Left ventricle myocardium superior (tissue), 1 donor: ENCODE results near the gene VEPH1. TPM values are rescaled to one million over a fixed set of nuclear protein-coding genes. Genes with fewer than 3 reads are reported as not detected.
A peak's percentile ranks its signal among the peaks of the same experiment; 100 is the strongest.
"Not testable (repeated sequence)": the region's sequence is repeated elsewhere in the genome, so short reads cannot be mapped to it uniquely, and the experiment has no call there.

ENCODE experiments used
- ATAC-seq: fragments of 200-7000 bp; cut with Tn5 transposase; one replicate; pipeline ENCODE4 v1.9.1; 2020; ENCODE audit warnings: mild to moderate bottlenecking, moderate library complexity
- DNase-seq: peaks from one replicate; pipeline ENCODE4 v3.0.0-alpha.2; 2020
- intact Hi-C: fragments of 100-400 bp; cut with micrococcal nuclease; formaldehyde crosslinking; loops from one replicate; pipeline ENCODE4 v1.11.0; 2022
- total RNA-seq: library from RNA; stranded (reverse); fragmentation: NEBNext Ultra II Directional; extraction: Animal tissue kit (Norgen Biotek cat#: 25700); gene quantifications from one replicate; pipeline ENCODE4 v1.2.1, GENCODE V29; 2021
- donor health status: DM: no; HTN: yes; CAD: no; lungs with severe emphysema.

The VEPH1 gene
- total RNA-seq, 1 donor from 2014 or later = 0.25 TPM

DNA sequence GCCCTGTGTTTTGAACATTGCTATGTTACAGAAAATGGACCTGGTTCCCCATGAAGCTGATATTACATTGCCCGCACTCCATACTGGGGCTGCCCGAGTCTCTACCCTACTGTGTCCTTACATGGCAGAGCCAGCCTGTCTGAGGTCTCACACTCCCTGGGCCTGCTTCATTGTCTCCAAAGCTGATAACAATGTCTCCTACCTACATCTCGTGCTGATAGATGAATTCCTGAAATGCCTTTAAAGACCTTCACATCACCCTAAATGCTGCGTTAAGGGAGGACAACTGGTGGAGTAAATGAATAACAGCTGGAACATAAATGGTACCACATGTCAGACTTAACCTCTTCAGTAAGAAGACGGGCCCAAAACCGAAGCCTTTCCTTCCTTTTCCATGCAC, 129.4 kb downstream of the VEPH1 start:
- DNase-seq (no peak), ATAC-seq (no peak)
- intact Hi-C loops = no loop called here

DNA sequence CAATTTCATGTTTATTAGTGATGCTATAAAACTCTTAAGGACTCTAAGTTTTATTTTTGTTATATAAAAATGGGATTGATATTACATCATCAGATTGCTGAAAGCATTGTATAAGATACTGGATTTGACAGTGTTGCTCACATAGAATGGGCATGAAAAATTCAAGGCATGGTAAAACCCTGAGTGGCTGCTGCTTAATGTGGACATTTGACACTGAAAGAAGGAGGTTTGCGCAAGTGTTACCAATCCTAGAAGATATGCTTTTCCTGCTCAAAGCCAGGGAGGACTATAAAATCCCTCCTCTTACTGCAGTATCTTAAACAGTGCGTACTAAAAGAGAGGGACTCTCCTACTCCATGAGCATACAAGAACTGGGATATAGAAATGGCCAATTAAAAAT, 132.3 kb downstream of the VEPH1 start:
- no peak for ATAC-seq
- no peak for DNase-seq
- intact Hi-C loops = no loop called here

DNA sequence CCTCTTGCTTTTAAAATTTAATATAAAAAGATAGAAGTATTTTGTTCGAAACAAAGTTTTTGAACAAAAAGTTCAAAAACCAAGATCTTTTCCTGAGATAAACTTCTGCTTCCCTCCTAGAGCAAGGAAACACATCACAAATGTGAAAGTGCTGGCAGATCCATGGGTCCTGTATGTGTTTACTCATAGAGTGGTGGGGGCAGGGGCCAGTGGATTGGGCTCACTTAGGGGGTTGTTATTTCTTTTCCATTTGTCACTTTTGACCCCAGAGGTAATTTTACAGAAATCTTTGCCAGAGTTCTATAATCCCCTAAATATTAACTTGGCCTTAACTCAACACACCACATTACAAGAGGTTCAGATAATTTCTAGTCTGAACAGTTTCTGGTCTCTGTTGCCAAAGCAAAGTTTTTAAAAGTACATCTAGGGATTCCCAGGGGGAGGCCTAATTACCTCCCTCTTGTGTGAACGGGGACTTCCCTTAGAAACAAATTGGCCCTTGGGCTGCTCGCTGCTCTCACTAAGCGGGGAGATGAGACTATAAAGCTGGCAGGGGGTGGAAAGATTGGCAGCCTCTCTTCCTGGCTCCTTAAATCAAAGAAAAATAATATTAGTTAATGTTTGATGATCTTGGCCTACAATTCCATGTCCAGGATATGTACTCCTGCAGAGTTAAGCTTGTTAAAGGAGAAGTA, 133.3 kb downstream of the VEPH1 start:
- ATAC-seq (peak; percentile 71), DNase-seq (no peak)
- intact Hi-C loops = no loop called here

DNA sequence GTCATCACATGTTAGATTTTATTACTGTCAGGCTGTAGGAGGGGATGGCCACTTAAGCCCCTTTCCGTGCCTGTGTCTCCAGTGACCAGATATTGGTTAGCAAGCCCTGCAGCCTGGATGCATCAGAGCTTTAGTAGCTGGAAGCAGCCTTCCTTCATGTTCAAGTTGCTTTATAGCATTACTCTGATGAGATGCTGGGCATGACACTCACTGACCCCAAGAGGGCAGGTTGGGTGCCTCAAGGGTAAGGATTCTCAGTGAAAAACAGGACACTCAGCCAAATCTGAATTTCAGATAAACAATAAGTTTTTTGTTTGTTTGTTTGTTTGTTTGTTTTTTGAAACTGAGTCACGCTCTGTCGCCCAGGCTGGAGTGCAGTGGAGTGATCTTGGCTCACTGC, 135.0 kb downstream of the VEPH1 start:
- DNase-seq = no peak
- no peak for ATAC-seq
- intact Hi-C loops = no loop called here

DNA sequence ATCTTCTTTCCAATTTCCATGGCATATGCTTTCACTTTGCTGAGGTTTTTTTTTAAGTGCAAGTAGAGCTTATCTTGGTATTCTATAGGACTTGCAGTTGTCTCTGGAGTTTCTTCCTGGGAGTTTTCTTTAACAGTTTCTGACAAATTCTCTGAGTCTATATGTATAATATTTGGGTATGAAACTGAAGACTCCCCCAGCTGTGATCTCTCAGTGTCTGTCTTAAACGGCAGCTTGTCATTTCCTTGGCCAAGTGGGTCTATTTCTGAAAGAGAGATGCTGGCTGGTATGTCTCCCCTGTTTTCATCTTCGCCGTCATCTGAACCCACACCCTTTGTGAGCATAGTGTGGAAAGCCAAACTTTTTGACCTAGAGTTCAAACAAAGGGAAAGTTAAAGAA, 139.8 kb downstream of the VEPH1 start:
- DNase-seq (no peak), ATAC-seq (no peak)
- intact Hi-C loops = no loop called here

DNA sequence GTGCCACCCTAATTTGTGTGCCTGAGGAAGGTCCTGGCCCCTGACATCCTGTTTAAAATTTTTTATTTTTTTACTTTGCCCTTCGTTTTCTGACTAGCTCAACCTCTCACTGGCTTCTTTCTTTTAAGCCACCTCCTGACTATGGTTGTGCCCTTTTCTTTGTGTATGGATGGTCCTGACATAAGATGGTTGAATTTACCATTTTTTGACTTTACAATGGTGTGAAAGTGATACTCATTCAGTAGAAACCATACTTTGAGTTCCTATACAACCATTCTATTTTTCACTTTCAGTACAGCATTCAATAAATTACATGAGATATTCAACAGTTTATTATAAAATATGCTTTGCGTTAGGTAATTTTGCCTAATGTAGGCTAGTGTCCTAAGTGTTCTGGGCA, 140.9 kb downstream of the VEPH1 start:
- DNase-seq (no peak), ATAC-seq (no peak)
- intact Hi-C loops = no loop called here

DNA sequence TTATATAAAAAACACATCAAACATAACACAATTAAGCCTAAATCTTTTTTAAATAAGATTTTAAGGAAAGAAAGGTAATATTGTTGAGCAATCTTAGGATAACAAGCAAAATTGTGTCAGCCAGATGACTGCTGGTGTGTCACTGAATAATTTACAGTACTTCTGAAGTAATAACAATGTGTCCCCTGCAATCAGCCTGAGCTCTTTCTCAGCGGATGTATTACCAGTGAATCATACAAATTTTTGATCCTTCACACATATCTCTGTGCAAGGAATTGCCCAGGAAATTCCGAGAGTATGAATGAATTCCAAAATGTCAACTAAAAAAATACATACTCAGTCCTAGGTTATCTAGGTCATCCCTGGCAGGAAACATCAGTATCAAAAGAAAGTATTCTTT, 143.2 kb downstream of the VEPH1 start:
- intact Hi-C loops = no loop called here
- DNase-seq = no peak
- ATAC-seq = no peak

DNA sequence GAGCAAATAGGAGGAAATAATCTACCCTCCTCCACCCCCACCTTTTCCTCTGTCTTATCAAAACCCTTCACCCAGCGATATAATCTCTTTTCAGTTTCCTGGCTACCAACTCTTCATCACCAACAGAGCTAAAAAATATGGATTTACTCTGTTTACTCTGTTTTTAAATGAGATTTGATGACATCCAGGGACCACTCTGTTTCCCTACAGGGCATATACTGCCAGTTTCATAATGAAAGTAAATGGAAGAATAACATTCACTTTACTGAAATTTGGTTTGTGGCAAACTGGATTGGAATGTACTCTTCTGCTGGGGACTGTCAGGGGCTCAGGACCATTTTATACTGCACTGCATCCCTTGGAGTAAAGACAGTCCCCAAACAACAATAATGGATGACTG, 146.7 kb downstream of the VEPH1 start:
- no peak for DNase-seq
- no peak for ATAC-seq
- intact Hi-C loops = no loop called here

DNA sequence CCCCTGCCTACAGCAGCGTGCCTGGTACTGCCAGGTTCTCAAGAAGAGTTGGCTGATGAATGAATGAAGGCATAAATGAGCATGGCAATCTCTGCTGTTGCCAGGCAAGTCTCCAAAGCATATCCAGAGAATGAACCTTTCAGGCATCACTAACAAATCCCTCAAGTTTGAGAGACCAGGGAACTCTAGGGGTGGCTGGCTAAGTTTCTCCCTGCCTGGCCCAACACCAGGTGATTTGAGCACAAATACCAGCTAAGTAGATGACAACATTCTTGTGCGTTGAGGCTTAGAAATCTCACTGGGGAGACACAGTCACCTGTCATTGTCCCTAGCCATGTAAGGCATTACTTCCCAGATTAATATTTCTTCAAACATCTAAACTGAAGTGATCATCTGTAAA, 147.9 kb downstream of the VEPH1 start:
- intact Hi-C loops = no loop called here
- ATAC-seq = no peak
- DNase-seq = no peak

DNA sequence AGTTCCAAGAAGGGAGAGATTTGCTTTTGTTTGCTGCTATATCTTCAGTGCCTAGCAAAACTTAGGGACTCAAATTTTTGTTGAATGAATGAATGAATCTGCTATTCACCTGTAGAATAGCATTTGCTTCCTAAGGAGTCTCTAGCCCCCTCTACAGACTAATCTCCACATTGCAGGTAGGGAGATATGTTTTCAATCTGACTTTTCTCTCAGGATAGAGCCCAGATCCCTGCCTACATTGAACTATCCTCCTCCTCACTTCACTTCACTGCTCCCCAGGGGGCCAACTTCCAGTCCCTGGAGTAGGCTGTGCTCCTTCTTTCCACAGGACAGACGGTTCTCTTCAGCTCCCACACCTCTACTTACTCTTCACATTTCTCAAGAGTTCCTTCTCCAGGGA, 148.5 kb downstream of the VEPH1 start:
- DNase-seq (no peak), ATAC-seq (no peak)
- intact Hi-C loops = no loop called here

DNA sequence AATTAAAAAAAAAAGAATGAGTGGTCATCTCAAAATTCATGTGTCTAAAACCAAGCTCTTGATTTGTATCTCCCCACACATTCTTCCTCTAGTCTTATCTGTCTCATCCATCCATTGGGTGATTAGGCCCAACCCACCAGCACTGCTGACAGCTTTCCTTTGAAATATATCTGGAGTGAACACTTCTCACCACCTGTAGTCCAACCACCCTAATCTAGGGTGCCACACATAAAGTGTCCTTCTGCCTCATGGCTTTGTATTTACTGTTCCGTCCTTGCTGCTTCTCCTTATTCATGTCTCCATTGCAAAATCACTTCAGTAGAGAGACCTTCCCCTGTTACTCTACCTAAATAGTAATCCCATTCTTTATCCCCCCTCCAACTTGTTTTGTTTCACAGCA, 149.0 kb downstream of the VEPH1 start:
- intact Hi-C loops = no loop called here
- ATAC-seq = no peak

DNA sequence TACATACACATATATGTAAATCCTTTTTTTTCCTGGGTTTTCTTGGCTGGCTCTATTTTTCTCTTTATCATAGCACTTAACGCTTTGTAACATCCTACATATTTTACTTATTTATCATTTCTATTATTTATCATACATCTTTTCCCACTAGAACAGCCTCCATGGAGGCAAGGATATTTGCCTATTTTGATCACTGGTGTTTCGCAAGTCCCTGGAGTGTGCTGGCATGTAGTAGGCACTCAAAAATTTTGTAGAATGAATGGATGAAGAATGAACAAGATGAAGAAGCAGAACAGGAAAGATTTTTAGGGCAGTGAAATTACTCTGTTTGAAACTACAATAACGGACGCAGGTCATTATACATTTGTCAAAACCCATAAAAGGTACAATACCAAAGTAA, 149.6 kb downstream of the VEPH1 start:
- intact Hi-C loops = no loop called here
- ATAC-seq (no peak), DNase-seq (no peak)

More for the DNA sequence above, 149.0 kb downstream of the VEPH1 start:
- DNase-seq = no peak

DNA sequence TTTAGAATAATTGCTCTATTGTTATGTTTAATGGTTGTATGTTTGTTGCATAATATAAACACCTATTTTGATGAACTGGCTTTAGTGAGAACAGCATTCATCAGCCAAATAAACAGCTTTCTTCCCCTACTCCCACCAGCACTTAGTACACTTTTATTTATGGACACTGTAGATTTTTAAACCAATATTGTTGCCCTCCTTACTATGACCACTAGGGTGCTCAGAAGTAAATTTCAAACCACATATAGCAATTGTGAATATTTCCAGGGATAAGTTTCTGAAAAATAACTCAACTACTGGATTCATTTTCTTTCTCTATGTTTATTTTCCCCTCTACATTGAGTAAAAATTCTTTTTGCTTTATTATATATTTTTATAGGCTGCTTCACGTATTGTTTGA, 151.2 kb downstream of the VEPH1 start:
- ATAC-seq (no peak), DNase-seq (no peak)
- intact Hi-C loops = no loop called here

DNA sequence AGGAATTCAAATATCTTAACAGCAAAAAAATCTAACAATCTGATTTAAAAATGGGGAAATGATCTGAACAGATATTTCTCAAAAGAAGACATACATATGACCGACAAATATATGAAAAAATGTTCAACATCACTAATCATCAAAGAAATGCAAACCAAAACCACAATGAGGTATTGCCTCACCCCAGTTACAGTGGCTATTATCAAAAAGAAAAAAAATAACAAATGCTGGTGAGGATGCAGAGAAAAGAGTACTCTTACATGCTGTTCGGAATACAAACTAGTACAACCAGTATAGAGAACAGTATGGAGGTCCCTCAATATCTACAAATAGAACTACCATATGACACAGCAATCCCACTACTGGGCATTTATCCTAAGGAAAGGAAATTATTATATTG, 152.6 kb downstream of the VEPH1 start:
- DNase-seq, intact Hi-C loops, ATAC-seq: not testable (repeated sequence)

DNA sequence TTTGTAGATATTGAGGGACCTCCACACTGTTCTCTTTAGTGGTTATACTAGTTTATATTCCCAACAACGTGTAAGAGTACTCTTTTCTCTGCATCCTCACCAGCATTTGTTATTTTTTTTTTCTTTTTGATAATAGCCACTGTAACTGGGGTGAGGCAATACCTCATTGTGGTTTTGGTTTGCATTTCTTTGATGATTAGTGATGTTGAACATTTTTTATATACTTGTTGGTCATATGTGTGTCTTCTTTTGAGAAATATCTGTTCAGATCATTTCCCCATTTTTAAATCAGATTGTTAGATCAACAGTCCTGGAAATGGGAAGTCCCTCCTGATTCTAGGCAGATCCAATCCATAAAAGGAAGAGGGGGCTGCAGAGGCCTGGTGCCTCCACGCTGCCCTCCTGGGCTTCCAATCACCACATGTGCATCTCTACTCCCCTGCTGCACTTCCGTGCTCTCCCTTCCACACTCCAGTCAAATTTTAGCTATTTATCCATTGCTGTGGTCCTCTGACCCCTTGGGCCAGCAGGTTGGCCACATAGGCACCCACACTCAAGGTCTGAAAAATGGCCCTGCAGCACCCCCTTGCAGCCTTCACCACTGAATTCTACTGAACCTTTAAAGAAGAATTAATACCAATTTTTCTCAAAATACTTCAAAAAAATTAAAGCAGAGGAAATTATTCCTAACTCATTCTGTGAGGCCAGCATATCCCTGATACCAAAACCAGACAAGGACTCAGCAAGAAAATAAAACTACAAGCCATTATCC, 154.7 kb downstream of the VEPH1 start:
- intact Hi-C loops, ATAC-seq, DNase-seq: not testable (repeated sequence)

DNA sequence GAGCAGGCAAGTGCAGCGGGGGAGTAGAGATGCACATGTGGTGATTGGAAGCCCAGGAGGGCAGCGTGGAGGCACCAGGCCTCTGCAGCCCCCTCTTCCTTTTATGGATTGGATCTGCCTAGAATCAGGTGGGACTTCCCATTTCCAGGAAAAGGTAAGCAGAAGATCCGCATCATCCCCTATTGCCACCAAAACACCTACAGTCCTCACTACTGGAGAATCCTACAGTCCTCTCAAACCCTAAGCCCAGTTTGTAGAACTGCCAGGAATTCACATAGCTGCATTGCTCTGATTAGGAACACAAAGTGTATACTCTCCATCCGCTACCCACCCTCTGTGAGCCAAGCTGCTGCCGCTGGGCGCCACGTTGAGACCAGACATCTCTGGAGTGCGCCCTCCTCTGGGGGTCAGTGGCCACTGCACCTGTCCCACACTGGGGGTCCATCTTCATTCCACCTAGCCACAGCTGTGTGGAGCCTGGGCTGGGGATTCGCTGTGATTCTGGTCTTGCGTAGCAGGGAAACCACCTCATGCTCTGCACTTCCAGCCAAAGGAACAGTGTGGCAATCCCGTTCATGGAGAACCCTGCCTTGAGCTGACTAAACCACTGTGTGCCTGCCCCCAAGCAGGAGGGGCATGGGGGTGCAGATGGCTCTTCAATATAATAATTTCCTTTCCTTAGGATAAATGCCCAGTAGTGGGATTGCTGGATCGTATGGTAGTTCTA, 155.5 kb downstream of the VEPH1 start:
- ATAC-seq = no peak
- DNase-seq = no peak
- intact Hi-C loops = no loop called here

DNA sequence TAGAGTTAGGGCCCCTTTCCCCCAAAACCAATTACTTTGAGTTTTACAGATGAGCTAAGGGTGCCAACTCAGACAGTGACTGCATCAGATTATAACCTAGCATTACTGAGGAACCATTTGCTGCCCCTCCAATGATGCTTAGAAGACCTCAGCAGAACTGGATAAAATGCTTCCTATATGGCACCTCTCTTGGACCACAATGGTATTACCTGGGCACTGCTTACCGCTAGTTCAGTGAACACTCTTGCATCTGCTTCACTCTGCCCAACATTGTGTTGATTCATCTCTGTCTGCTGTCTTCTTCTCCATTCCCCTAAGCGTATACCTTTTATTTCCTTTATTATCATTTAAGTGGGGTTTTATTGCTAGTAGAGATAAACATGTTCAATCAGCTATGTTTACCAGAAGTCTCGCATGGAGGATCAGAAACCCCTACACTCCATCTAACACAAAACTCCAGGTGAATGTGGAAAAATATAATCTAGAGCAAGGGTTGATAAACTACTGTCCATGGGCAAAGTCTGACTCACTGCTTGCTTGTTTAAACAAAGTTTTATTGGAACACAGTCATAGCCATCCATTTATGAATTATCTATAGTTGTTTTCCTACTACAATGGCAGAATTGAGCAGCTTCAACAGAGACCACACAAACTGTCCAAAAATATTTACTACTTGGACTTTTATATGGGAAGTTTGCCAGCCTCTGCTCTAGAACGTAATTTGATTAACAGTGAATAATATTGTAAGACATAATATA, 166.8 kb downstream of the VEPH1 start:
- DNase-seq (no peak), ATAC-seq (no peak)
- intact Hi-C loops = no loop called here

DNA sequence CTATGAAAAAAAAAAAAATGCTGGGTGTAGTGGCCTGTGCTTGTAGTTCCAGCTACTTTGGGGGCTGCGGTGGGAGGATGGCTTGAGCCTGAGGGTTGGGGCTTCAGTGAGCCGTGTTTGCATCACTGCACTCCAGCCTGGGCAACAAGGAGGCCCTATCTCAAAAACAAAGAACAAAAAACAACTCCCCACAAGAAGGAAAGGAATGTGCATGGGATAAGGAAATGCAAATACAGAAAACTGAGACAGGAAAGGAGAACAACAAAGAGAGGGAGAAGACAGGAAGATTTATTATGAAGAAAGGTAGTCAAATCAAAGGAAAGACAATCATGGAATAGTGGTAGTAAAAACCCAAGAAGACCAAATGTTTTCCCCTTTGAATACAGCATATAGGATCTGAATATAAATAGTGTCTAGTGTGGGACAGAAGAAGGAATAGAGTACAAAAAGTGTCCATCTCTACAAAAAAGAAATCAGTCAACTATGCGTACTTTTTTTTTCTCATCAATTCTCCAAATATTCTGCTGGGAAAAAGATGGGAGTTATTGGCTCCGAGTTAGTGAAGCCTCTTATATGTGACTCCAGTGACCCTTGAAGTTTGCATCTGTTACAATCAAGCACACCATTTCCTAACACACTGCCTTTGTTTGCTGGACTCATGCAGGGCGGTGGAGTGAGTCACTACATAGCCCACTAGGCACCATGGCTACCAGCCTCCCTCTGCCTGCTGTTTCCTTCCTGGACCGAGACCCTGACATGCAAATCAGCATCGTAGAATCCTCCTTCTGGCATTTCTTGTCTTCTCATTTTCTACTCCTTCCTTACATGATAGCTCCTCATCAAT, 167.8 kb downstream of the VEPH1 start:
- intact Hi-C loops = no loop called here
- DNase-seq = no peak
- no peak for ATAC-seq

DNA sequence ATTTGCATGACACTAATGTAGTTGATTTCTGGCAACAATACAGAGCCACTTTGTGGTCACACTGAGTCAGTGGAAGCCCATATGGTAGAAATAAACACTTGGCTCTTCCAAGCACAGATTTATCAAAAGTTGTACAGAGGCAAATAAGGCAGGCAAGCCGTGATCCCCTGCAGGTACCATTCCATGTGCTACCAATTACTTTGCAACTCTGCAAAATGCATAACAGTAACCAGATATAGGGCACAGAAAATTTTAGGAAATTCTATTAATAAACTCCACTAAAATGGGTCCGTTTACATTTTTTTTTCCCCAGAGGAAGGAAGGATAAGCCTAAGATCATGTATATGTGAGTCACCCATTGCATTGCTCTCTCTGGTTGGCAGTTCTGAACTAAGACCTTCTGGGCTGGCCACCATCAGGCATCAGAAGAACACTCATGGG, 169.6 kb downstream of the VEPH1 start:
- no peak for ATAC-seq
- no peak for DNase-seq
- intact Hi-C loops = no loop called here
